Measurements from ENCODE around the gene RSRC2. TPM values are rescaled to one million over a fixed set of nuclear protein-coding genes. Genes with fewer than 3 reads are reported as not detected.

The RSRC2 gene
- polyA plus RNA-seq, 1 experiment = 13.4 TPM

- ChIA-PET CTCF (no interaction called here), POLR2A (no interaction called here)
- H3K36me3 ChIP-seq (ENCODE audit: control insufficient read depth, insufficient read depth, low read length) = no peaks in the 10 kb centered on the region
Measured at GRCh38 chr12:122560138-122560537, 33.4 kb upstream of the RSRC2 start.

GRCh38 chr12:122558745-122559641, 32.3 kb upstream of the RSRC2 start:
- no peak for DNase-seq (ENCODE audit: low read depth)
- POLR2A ChIA-PET = interaction anchor here (0.6 kb wide), 1 partner anchor 32 kb away, joined by 7 read pairs; the partner anchor contains the start of genes KNTC1 and RSRC2
- H3K4me3 ChIP-seq (ENCODE audit: low read depth, low read length) = no peak overlapping the region
- no peaks in the 10 kb centered on the region for H3K36me3 ChIP-seq (ENCODE audit: control insufficient read depth, insufficient read depth, low read length)
- TF ChIP-seq CTCF (IDR thresholded peaks at IDR 0.05; ENCODE audit: insufficient read depth, low read depth, low read length) = no peak
- CTCF ChIA-PET = no interaction called here
- H3K27me3 ChIP-seq (ENCODE audit: control insufficient read depth, insufficient read depth, low read length) = no peaks in the 10 kb centered on the region

More at GRCh38 chr12:122560138-122560537, 33.4 kb upstream of the RSRC2 start:
- H3K27me3 ChIP-seq (ENCODE audit: control insufficient read depth, insufficient read depth, low read length) = no peaks in the 10 kb centered on the region
- TF ChIP-seq CTCF (IDR thresholded peaks at IDR 0.05; ENCODE audit: insufficient read depth, low read depth, low read length) = no peak
- no peak for DNase-seq (ENCODE audit: low read depth)
- H3K4me3 ChIP-seq (ENCODE audit: low read depth, low read length) = no peak overlapping the region

- Histone ChIP-seq H3K36me3 (ENCODE audit: control insufficient read depth, insufficient read depth, low read length) (no peaks in the 10 kb centered on the region; the same call in 1 of the 2 replicates), H3K4me3 (ENCODE audit: low read depth, low read length) (no peak overlapping the region), H3K27me3 (ENCODE audit: control insufficient read depth, insufficient read depth, low read length) (no peaks in the 10 kb centered on the region)
- TF ChIP-seq CTCF (IDR thresholded peaks at IDR 0.05; ENCODE audit: insufficient read depth, low read depth, low read length) = no peak
- CTCF ChIA-PET = no interaction called here
- DNase-seq (ENCODE audit: low read depth) = no peak
- POLR2A ChIA-PET = interaction anchor here (0.7 kb wide), 1 partner anchor 9 kb away, joined by 3 read pairs; no protein-coding TSS in a partner anchor
Measured at GRCh38 chr12:122547330-122547729, 20.6 kb upstream of the RSRC2 start.

- CTCF ChIA-PET = interaction anchor here (0.7 kb wide), 1 partner anchor 396 kb away, joined by 3 read pairs; no protein-coding TSS in a partner anchor
Measured at GRCh38 chr12:122545855-122546254, 19.1 kb upstream of the RSRC2 start.

More at GRCh38 chr12:122545855-122546254, 19.1 kb upstream of the RSRC2 start:
- Histone ChIP-seq H3K4me3 (ENCODE audit: low read depth, low read length) (no peak overlapping the region), H3K27me3 (ENCODE audit: control insufficient read depth, insufficient read depth, low read length) (no peaks in the 10 kb centered on the region), H3K36me3 (ENCODE audit: control insufficient read depth, insufficient read depth, low read length) (no peaks in the 10 kb centered on the region; the same call in 1 of the 2 replicates)
- DNase-seq (ENCODE audit: low read depth) = no peak
- TF ChIP-seq CTCF (IDR thresholded peaks at IDR 0.05; ENCODE audit: insufficient read depth, low read depth, low read length) = no peak
- POLR2A ChIA-PET = no interaction called here

Data from BJ (cell line).